ENCODE data around the gene ADH1B. TPM values are rescaled to one million over a fixed set of nuclear protein-coding genes. Genes with fewer than 3 reads are reported as not detected.

Gene ADH1B
- total RNA-seq, 1 experiment from 2014 or later = 1.0 TPM

GRCh38 chr4:99362768-99363167, 41.6 kb upstream of the ADH1B start:
- Mint-ChIP-seq H3K4me1 (peaks cover 6% of the 10 kb centered on the region), H3K36me3 (peaks cover 18% of the 10 kb centered on the region), H3K9me3 (peaks cover 48% of the 10 kb centered on the region), H3K4me3 (no peak overlapping the region), H3K27me3 (ENCODE audit: low read depth) (no peaks in the 10 kb centered on the region), H3K27ac (no peak overlapping the region)
- ChIA-PET POLR2A (no interaction called here), CTCF (no interaction called here)
- ATAC-seq (no peak), DNase-seq (ENCODE audit: low spot score) (no peak)
- TF ChIP-seq ZNF425 (CRISPR knock-in tag; conservative IDR thresholded peaks at IDR 0.05) = no peak
- no peak for TF ChIP-seq ATF1 (CRISPR knock-in tag; IDR thresholded peaks at IDR 0.05)
- TF ChIP-seq PREB (CRISPR knock-in tag; IDR thresholded peaks at IDR 0.05; ENCODE audit: borderline replicate concordance) = no peak
- TF ChIP-seq ZNF416 (CRISPR knock-in tag; IDR thresholded peaks at IDR 0.05) = no peak
- no peak for TF ChIP-seq USF1 (CRISPR knock-in tag; IDR thresholded peaks at IDR 0.05)
- no peak for TF ChIP-seq IRF2 (CRISPR knock-in tag; IDR thresholded peaks at IDR 0.05; ENCODE audit: borderline replicate concordance, low read depth)
- TF ChIP-seq RELA (CRISPR knock-in tag; IDR thresholded peaks at IDR 0.05; ENCODE audit: borderline replicate concordance) = no peak
- TF ChIP-seq, protein P1, sequence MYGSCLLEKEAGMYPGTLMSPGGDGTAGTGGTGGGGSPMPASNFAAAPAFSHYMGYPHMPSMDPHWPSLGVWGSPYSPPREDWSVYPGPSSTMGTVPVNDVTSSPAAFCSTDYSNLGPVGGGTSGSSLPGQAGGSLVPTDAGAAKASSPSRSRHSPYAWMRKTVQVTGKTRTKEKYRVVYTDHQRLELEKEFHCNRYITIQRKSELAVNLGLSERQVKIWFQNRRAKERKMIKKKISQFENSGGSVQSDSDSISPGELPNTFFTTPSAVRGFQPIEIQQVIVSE (CRISPR knock-in tag; IDR thresholded peaks at IDR 0.05; ENCODE audit: borderline replicate concordance) = no peak
- TF ChIP-seq, protein P2, sequence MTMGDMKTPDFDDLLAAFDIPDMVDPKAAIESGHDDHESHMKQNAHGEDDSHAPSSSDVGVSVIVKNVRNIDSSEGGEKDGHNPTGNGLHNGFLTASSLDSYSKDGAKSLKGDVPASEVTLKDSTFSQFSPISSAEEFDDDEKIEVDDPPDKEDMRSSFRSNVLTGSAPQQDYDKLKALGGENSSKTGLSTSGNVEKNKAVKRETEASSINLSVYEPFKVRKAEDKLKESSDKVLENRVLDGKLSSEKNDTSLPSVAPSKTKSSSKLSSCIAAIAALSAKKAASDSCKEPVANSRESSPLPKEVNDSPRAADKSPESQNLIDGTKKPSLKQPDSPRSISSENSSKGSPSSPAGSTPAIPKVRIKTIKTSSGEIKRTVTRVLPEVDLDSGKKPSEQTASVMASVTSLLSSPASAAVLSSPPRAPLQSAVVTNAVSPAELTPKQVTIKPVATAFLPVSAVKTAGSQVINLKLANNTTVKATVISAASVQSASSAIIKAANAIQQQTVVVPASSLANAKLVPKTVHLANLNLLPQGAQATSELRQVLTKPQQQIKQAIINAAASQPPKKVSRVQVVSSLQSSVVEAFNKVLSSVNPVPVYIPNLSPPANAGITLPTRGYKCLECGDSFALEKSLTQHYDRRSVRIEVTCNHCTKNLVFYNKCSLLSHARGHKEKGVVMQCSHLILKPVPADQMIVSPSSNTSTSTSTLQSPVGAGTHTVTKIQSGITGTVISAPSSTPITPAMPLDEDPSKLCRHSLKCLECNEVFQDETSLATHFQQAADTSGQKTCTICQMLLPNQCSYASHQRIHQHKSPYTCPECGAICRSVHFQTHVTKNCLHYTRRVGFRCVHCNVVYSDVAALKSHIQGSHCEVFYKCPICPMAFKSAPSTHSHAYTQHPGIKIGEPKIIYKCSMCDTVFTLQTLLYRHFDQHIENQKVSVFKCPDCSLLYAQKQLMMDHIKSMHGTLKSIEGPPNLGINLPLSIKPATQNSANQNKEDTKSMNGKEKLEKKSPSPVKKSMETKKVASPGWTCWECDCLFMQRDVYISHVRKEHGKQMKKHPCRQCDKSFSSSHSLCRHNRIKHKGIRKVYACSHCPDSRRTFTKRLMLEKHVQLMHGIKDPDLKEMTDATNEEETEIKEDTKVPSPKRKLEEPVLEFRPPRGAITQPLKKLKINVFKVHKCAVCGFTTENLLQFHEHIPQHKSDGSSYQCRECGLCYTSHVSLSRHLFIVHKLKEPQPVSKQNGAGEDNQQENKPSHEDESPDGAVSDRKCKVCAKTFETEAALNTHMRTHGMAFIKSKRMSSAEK (CRISPR knock-in tag; IDR thresholded peaks at IDR 0.05; ENCODE audit: borderline replicate concordance) = no peak
- no peak for TF ChIP-seq RORB (CRISPR knock-in tag; IDR thresholded peaks at IDR 0.05)

GRCh38 chr4:99361899-99362275, 40.7 kb upstream of the ADH1B start:
- ChIA-PET CTCF (no interaction called here), POLR2A (no interaction called here)
- Mint-ChIP-seq H3K27ac (no peak overlapping the region), H3K4me3 (no peak overlapping the region), H3K4me1 (peaks cover 6% of the 10 kb centered on the region), H3K27me3 (ENCODE audit: low read depth) (no peaks in the 10 kb centered on the region), H3K9me3 (peaks cover 56% of the 10 kb centered on the region), H3K36me3 (peaks cover 24% of the 10 kb centered on the region)
- DNase-seq (ENCODE audit: low spot score) (no peak), ATAC-seq (no peak)
- TF ChIP-seq ZNF263 (CRISPR knock-in tag; IDR thresholded peaks at IDR 0.05; ENCODE audit: low read depth) (no peak), ZNF416 (CRISPR knock-in tag; IDR thresholded peaks at IDR 0.05) (no peak), EMX1 (CRISPR knock-in tag; IDR thresholded peaks at IDR 0.05) (no peak), NFE2L1 (CRISPR knock-in tag; IDR thresholded peaks at IDR 0.05) (no peak), USF1 (CRISPR knock-in tag; IDR thresholded peaks at IDR 0.05) (no peak), FOXK1 (CRISPR knock-in tag; IDR thresholded peaks at IDR 0.05) (no peak), NR2C2 (CRISPR knock-in tag; IDR thresholded peaks at IDR 0.05) (no peak), TEAD4 (CRISPR knock-in tag; IDR thresholded peaks at IDR 0.05) (no peak)
- TF ChIP-seq, protein P1 (CRISPR knock-in tag; IDR thresholded peaks at IDR 0.05; ENCODE audit: borderline replicate concordance) = no peak
- TF ChIP-seq, protein P3, sequence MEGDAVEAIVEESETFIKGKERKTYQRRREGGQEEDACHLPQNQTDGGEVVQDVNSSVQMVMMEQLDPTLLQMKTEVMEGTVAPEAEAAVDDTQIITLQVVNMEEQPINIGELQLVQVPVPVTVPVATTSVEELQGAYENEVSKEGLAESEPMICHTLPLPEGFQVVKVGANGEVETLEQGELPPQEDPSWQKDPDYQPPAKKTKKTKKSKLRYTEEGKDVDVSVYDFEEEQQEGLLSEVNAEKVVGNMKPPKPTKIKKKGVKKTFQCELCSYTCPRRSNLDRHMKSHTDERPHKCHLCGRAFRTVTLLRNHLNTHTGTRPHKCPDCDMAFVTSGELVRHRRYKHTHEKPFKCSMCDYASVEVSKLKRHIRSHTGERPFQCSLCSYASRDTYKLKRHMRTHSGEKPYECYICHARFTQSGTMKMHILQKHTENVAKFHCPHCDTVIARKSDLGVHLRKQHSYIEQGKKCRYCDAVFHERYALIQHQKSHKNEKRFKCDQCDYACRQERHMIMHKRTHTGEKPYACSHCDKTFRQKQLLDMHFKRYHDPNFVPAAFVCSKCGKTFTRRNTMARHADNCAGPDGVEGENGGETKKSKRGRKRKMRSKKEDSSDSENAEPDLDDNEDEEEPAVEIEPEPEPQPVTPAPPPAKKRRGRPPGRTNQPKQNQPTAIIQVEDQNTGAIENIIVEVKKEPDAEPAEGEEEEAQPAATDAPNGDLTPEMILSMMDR (IDR thresholded peaks at IDR 0.05) = no peak
- TF ChIP-seq, protein P4, sequence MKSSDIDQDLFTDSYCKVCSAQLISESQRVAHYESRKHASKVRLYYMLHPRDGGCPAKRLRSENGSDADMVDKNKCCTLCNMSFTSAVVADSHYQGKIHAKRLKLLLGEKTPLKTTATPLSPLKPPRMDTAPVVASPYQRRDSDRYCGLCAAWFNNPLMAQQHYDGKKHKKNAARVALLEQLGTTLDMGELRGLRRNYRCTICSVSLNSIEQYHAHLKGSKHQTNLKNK (CRISPR knock-in tag; IDR thresholded peaks at IDR 0.05) = no peak
- TF ChIP-seq, protein P5, sequence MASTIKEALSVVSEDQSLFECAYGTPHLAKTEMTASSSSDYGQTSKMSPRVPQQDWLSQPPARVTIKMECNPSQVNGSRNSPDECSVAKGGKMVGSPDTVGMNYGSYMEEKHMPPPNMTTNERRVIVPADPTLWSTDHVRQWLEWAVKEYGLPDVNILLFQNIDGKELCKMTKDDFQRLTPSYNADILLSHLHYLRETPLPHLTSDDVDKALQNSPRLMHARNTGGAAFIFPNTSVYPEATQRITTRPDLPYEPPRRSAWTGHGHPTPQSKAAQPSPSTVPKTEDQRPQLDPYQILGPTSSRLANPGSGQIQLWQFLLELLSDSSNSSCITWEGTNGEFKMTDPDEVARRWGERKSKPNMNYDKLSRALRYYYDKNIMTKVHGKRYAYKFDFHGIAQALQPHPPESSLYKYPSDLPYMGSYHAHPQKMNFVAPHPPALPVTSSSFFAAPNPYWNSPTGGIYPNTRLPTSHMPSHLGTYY (CRISPR knock-in tag; IDR thresholded peaks at IDR 0.05) = no peak
- TF ChIP-seq, protein P6, sequence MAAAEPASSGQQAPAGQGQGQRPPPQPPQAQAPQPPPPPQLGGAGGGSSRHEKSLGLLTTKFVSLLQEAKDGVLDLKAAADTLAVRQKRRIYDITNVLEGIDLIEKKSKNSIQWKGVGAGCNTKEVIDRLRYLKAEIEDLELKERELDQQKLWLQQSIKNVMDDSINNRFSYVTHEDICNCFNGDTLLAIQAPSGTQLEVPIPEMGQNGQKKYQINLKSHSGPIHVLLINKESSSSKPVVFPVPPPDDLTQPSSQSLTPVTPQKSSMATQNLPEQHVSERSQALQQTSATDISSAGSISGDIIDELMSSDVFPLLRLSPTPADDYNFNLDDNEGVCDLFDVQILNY (CRISPR knock-in tag; IDR thresholded peaks at IDR 0.05) = no peak

Measured in WTC11 (cell line).